ENCODE measurements around the gene DNAI7. TPM values are rescaled to one million over a fixed set of nuclear protein-coding genes. Genes with fewer than 3 reads are reported as not detected.
A peak's percentile ranks its signal among the peaks of the same experiment; 100 is the strongest.

Gene DNAI7
- polyA plus RNA-seq, 4 donors, result 1.8 to 8.4 (median 6.0) TPM

- DNase-seq (ENCODE audit: low read depth in 4 of 4, low spot score in 3 of 4), result no peak
Observed at GRCh38 chr12:25184132-25184531, 10.8 kb downstream of the DNAI7 start.

DNA sequence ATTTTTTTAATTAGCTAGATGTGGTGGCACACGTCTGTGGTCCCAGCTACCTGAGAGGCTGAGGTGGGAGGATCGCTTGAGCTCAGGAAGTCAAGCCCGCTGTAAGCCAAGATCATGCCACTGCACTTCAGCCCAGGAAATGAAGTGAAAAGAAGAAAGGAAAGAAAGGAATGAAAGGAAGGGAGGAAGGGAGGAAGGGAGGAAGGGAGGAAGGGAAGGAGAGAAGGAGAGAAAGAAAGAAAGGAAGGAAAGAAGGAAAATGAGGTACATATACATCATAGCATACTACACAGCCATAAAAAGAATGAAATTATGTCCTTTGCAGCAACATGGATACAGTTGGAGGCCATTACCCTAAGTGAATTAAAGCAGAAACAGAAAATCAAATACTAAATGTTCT, 12.2 kb downstream of the DNAI7 start:
- DNase-seq (ENCODE audit: low read depth in 4 of 4, low spot score in 3 of 4), result no peak

- no peak for DNase-seq (ENCODE audit: low read depth in 4 of 4, low spot score in 3 of 4)
Observed at GRCh38 chr12:25162866-25163265, 32.1 kb downstream of the DNAI7 start.

GRCh38 chr12:25156061-25156460, 38.9 kb downstream of the DNAI7 start:
- DNase-seq (ENCODE audit: low read depth in 4 of 4, low spot score in 3 of 4), result no peak

GRCh38 chr12:25155022-25155576, 39.9 kb downstream of the DNAI7 start:
- DNase-seq (ENCODE audit: low read depth in 4 of 4, low spot score in 3 of 4), result peak in 2 of 4 donors; percentile 1 to 6

DNA sequence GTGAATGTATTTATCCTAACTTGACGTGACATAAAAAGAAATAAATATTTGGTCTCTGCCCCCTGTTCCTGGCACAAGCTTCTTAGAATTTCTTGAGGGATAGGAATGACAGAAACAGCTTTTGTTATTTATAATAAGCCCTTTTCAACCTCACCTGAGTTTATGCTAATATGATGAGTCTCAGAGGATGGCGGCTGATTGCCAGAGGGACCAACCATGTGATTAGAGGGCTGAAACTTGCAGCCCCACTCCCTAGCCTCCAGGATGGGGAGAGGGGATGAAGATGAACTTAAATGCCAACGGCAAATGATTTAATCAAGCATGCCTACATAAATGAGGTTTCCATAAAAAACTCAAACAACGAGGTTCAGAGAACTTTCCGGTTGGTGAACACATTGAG, 42.9 kb downstream of the DNAI7 start:
- DNase-seq (ENCODE audit: low read depth in 4 of 4, low spot score in 3 of 4), result no peak

DNA sequence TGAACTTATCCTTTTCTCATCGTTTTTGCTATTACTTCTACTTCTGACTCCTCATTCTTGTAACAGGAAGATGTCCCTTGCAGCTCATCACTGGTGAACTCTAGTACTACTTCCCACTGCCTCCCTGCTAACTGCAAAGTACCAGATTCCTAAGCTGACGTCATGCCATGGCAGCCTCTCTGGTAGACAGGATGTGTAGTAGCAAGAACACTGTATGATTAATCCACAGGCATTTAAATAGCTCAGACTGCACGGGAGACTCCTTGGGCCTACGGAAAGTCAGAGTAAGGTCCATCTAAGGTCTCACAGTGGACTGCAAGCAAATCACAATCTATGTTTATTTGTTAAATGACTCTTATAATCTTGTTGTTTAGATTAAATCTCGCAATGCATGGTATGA, 43.5 kb downstream of the DNAI7 start:
- DNase-seq (ENCODE audit: low read depth in 4 of 4, low spot score in 3 of 4), result peak; percentile 22 to 40 (median 26)

- DNase-seq (ENCODE audit: low read depth in 4 of 4, low spot score in 3 of 4), result no peak
Observed at GRCh38 chr12:25146686-25147085, 48.3 kb downstream of the DNAI7 start.

DNA sequence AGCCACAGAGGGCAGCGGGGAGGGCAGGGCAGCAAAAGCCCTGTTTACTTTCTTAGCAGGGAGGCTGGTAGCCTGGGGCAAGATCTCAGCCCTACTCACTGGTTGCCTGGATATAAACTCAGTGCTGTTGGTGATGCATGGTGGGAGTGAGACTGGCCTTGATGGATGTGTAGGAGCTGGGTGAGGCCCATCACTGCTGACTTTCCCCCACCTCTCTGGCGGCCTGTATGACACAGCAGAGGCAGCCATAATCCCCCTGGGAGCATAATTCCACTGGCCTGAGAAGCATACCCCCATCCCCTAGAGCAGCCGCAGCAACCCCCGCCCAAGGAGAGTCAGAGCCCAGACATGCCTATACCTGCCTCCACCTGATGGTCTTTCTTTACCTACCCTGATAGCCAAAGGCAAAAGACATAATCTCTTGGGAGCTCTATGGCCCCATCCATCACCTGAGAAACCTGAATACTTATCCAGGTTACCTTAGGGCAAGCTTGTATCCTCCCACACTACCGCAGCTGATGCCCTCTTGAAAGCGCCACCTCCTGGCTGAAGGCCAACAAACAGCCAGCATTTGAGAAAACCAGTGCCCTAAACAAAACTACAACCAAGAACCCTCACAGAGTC, 59.3 kb downstream of the DNAI7 start:
- no peak for DNase-seq (ENCODE audit: low read depth in 4 of 4, low spot score in 3 of 4)

- DNase-seq (ENCODE audit: low read depth in 4 of 4, low spot score in 3 of 4), result no peak
Observed at GRCh38 chr12:25131270-25131669, 63.7 kb downstream of the DNAI7 start.

GRCh38 chr12:25130741-25131188, 64.2 kb downstream of the DNAI7 start:
- peak in 1 of 4 donors; percentile 5 for DNase-seq (ENCODE audit: low read depth in 4 of 4, low spot score in 3 of 4)

DNA sequence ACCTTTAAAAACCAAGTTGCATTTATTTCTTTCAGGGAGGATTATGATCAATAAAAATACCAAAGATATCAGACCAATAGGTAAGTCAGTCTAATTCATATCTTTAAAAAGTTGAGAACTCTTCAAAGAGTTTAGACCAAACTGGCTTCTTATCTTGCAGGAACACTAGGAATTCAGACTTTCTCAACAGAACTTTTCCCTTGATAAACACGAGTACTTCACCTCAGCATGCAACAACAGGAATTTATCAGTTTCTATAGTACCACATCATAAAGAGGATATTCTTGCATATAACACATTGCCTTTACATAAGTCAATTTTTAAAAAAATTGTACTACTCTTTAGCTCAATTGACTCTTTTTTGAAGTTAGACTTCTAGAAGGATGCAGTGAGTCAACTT, 68.2 kb downstream of the DNAI7 start:
- no peak for DNase-seq (ENCODE audit: low read depth in 4 of 4, low spot score in 3 of 4)

DNA sequence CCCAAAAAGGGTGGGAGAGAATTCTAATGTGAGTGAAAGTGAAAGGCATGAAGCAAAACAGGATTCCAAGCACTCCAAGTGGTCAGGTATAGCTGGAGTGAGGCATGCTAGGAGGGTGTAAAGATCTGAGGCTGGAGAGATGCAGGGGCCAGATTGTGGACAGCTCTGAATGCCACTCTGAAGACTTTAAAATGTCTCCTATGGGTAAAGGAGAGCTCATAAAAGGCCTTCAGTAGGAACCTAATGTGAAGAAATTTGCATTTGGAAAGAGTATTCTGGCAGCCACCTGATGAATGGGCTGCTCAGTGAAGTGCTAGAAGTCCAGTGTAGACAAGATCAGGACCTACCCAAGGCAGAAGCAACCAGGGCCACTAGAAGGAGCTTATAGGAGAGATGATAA, 68.9 kb downstream of the DNAI7 start:
- DNase-seq (ENCODE audit: low read depth in 4 of 4, low spot score in 3 of 4), result no peak

GRCh38 chr12:25124493-25124892, 70.5 kb downstream of the DNAI7 start:
- no peak for DNase-seq (ENCODE audit: low read depth in 4 of 4, low spot score in 3 of 4)

DNA sequence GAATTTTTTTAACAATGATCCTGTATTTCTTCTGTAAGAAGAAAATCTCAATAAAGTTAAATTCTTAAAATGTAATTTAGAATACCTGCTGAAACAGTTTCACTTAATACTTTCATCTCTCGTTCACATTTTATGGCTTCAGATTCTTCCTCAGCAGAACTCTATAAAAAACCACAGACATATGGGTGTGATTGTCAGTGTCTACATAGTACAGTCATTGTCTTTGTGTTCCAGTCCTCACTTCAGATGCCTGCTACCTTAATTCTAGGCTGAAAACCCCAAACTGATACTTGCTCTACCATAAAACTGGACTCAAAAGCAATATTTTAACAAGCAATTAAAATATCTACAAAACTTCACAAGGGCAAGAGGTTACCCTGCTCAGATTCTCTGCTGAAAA, 71.8 kb downstream of the DNAI7 start:
- no peak for DNase-seq (ENCODE audit: low read depth in 4 of 4, low spot score in 3 of 4)

DNA sequence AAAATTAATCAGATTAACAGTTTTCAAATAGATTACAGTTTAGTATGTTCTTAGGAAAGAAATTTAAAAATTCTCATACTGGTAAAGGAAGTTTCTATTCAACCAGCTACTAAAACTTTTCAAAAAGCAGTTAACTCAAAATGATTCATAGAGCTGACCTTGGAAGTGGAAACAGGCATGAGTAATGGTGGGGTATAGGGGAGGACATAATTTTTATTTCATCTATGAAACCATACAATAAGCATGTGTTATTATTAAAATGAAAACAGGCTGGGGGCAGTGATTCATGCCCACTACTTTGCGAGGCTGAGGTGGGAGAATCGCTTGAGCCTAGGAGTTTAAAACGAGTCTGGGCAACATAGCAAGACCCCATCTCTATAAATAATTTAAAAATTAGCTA, 73.0 kb downstream of the DNAI7 start:
- no peak for DNase-seq (ENCODE audit: low read depth in 4 of 4, low spot score in 3 of 4)

DNA sequence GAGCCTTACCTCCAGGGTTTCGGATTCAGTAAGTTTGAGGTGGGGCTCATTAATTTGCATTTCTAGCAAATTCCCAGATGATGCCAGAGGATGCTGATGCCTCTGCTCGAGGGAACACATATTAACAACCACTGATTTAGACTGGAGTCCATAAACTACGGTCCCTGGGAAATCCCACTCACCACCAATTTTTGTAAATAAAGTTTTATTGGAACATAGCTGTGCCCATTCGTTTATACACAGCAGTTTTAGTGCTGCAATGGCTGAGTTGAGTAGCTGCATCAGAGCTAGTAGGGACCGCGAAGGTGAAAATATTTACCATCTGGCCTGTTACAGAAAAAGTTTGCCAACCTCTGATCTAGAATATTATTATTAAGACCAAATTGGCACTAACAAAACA, 73.8 kb downstream of the DNAI7 start:
- DNase-seq (ENCODE audit: low read depth in 4 of 4, low spot score in 3 of 4), result no peak

DNA sequence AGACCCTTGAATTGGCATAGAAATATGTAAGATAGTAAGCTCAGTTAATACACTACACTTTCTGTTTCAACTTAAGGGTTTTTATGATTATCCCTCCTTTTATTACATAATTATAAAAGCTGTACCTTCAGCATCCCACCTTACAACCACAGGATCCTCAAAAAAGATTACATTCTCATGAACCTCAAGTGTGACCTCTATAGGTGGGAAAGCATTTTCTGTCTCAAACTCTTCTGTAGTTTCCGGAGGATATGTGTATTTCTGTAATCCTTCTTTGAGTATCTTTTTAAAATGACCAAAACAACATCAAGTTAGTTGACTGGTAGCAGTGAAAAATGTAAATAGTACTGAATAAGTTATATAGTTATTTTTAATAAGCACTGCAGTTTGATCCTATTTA, 75.9 kb downstream of the DNAI7 start:
- no peak for DNase-seq (ENCODE audit: low read depth in 4 of 4, low spot score in 3 of 4)

GRCh38 chr12:25115677-25116076, 79.3 kb downstream of the DNAI7 start:
- no peak for DNase-seq (ENCODE audit: low read depth in 4 of 4, low spot score in 3 of 4)

DNA sequence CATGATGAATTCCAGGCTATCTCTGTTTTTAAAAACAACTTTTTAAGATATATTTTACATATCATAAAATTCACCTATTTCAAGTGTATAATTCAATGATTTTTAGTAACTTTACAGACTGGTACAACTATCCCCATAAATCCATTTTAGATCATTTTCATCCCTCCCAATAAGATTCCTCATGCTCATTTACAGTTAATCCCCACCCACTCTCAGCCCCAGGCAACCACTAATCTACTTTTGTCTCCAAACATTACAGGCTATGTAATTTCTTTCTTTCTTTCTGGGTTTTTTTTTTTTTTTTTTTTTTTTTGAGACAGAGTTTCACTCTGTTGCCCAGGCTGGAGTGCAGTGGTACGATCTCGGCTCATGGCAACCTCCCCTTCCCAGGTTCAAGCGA, 81.3 kb downstream of the DNAI7 start:
- DNase-seq (ENCODE audit: low read depth in 4 of 4, low spot score in 3 of 4), result no peak

- DNase-seq (ENCODE audit: low read depth in 4 of 4, low spot score in 3 of 4), result no peak
Observed at GRCh38 chr12:25110260-25110659, 84.7 kb downstream of the DNAI7 start.

GRCh38 chr12:25107920-25108319, 87.0 kb downstream of the DNAI7 start:
- no peak for DNase-seq (ENCODE audit: low read depth in 4 of 4, low spot score in 3 of 4)

DNA sequence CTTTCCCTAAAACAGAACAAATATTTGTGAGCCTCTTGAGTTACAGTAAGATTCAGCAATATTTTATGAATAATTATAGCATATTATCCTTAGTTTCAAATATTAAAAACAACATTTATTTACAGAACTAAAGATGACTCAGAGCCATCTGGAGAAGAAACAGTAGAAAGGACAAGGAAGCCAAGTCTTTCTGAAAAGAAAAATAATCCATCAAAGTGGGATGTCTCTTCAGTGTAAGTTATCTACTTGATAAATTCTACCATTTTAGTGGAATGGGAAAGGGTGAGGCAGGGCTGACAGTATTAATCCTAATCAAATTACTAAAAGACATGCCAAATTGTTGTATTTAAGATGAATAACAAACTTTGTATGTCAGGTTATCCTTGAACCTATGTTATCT, 88.1 kb downstream of the DNAI7 start:
- DNase-seq (ENCODE audit: low read depth in 4 of 4, low spot score in 3 of 4), result no peak
